Measurements from ENCODE around the gene GAB1. TPM values are rescaled to one million over a fixed set of nuclear protein-coding genes. Genes with fewer than 3 reads are reported as not detected.

The GAB1 gene
- total and polyA plus RNA-seq, 3 donors from 2014 or later, result 19.7 to 64.5 (median 61.3) TPM

- Histone ChIP-seq H3K4me1 (peaks cover 48% of the 10 kb centered on the region), H3K9me3 (no peaks in the 10 kb centered on the region), H3K36me3 (ENCODE audit: low read depth, missing control alignments) (no peaks in the 10 kb centered on the region), H3K27ac (peak overlapping the region; percentile 28 to 54), H3K4me3 (peak overlapping the region in 1 of 2 donors; percentile 45), H3K27me3 (no peaks in the 10 kb centered on the region)
- no peak for TF ChIP-seq POLR2A (IDR thresholded peaks at IDR 0.05)
- no peak for TF ChIP-seq CTCF (IDR thresholded peaks at IDR 0.05)
- intact Hi-C loops (cut with DNase I; ENCODE audit: low total_unique reads), result no loop called here
- no peak for DNase-seq
- WGBS, 2 donors, result 58 to 77% methylated on average over 17 to 20 of the region's 20 CpGs
These were observed 14.5 kb downstream of the GAB1 start for GRCh38 chr4:143351149-143351691.

GRCh38 chr4:143351774-143352451 is 15.2 kb downstream of the GAB1 start:
- Histone ChIP-seq H3K4me1 (peaks cover 55% of the 10 kb centered on the region), H3K27me3 (no peaks in the 10 kb centered on the region), H3K4me3 (peak overlapping the region in 1 of 2 donors; percentile 45), H3K36me3 (ENCODE audit: low read depth, missing control alignments) (no peaks in the 10 kb centered on the region), H3K9me3 (no peaks in the 10 kb centered on the region), H3K27ac (peak overlapping the region; percentile 31 to 54)
- TF ChIP-seq CTCF (IDR thresholded peaks at IDR 0.05) (no peak), POLR2A (IDR thresholded peaks at IDR 0.05) (no peak)
- intact Hi-C loops (cut with DNase I; ENCODE audit: low total_unique reads), result no loop called here
- 11 to 39% methylated on average over 1 of the region's 1 CpG for WGBS, 2 donors
- no peak for DNase-seq

- no peak for DNase-seq
- H3K27ac ChIP-seq, result peak overlapping the region; percentile 31 to 54
- no peaks in the 10 kb centered on the region for H3K36me3 ChIP-seq (ENCODE audit: low read depth, missing control alignments)
- no peak overlapping the region for H3K4me3 ChIP-seq
- peaks cover 59% of the 10 kb centered on the region for H3K4me1 ChIP-seq
- intact Hi-C loops (cut with DNase I; ENCODE audit: low total_unique reads), result no loop called here
- H3K9me3 ChIP-seq, result no peaks in the 10 kb centered on the region
- TF ChIP-seq CTCF (IDR thresholded peaks at IDR 0.05), result no peak
- TF ChIP-seq POLR2A (IDR thresholded peaks at IDR 0.05), result no peak
- H3K27me3 ChIP-seq, result no peaks in the 10 kb centered on the region
- 32 to 42% methylated on average over 3 of the region's 3 CpGs for WGBS, 2 donors
These were observed 16.0 kb downstream of the GAB1 start for GRCh38 chr4:143352720-143353119.

GRCh38 chr4:143353797-143354196 is 17.1 kb downstream of the GAB1 start:
- H3K4me1 ChIP-seq, result peaks cover 64% of the 10 kb centered on the region
- TF ChIP-seq CTCF (IDR thresholded peaks at IDR 0.05) (no peak), POLR2A (IDR thresholded peaks at IDR 0.05) (no peak)
- WGBS, 2 donors, result 58 to 73% methylated on average over 2 of the region's 2 CpGs

GRCh38 chr4:143354990-143355389 is 18.3 kb downstream of the GAB1 start:
- intact Hi-C loops (cut with DNase I; ENCODE audit: low total_unique reads), result no loop called here

More at GRCh38 chr4:143353797-143354196, 17.1 kb downstream of the GAB1 start:
- H3K36me3 ChIP-seq (ENCODE audit: low read depth, missing control alignments), result no peaks in the 10 kb centered on the region
- H3K4me3 ChIP-seq, result no peak overlapping the region
- peak overlapping the region; percentile 4 to 54 for H3K27ac ChIP-seq
- no peaks in the 10 kb centered on the region for H3K27me3 ChIP-seq
- no peak for DNase-seq
- H3K9me3 ChIP-seq, result no peaks in the 10 kb centered on the region
- intact Hi-C loops (cut with DNase I; ENCODE audit: low total_unique reads), result no loop called here

More at GRCh38 chr4:143354990-143355389, 18.3 kb downstream of the GAB1 start:
- no peak for TF ChIP-seq CTCF (IDR thresholded peaks at IDR 0.05)
- no peak for TF ChIP-seq POLR2A (IDR thresholded peaks at IDR 0.05)
- no peak overlapping the region for H3K4me3 ChIP-seq
- DNase-seq, result peak; percentile 47
- WGBS, 2 donors, result 33 to 43% methylated on average over 2 of the region's 2 CpGs
- no peaks in the 10 kb centered on the region for H3K36me3 ChIP-seq (ENCODE audit: low read depth, missing control alignments)
- peaks cover 69% of the 10 kb centered on the region for H3K4me1 ChIP-seq
- no peaks in the 10 kb centered on the region for H3K27me3 ChIP-seq
- peak overlapping the region; percentile 54 to 68 for H3K27ac ChIP-seq
- H3K9me3 ChIP-seq, result no peaks in the 10 kb centered on the region

Data from testis (tissue), 3 donors.